ENCODE measurements around the gene PXDN.

DNA sequence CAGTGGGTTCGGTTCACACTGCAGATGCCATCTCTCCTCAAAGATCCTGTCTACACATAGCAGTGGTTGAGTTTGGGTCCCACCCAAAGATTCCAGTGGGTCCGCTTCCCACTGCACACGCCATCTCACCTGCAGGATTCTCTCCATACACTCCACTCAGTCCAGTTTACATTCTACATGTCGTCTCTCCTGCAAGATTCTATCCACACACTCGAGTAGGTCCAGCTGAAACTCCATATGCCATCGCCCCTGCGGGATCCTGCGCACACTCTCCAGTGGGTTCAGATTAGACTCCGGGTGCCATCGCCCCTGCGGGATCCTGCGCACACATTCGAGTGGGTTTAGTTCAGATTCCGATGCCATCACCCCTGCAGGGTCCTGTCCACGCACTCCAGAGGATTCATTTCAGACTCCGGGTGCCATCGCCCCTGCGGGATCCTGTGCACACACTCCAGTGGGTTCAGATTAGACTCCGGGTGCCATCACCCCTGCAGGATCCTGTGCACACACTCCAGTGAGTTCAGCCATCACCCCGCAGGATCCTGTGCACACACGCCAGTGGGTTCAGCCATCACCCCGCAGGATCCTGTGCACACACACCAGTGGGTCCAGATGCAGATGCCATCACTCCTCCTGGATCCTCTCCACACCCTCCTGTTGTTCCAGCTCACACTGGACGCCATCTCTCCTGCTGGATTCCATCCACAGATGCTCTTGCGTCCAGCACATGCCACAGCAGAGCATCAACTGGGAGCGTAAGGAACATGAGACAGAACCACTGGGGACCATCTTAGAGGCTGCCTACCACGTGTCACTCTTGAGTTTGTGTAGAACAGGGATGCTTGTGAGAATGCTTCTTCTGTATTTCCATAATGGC is 3.0 kb upstream of the PXDN start:
- no peak for TF ChIP-seq CTCF (IDR thresholded peaks at IDR 0.05; ENCODE audit: low read depth, low read length)
- no peak for TF ChIP-seq POLR2A (IDR thresholded peaks at IDR 0.05; ENCODE audit: extremely low read depth, insufficient read length)
- TF ChIP-seq MAX (IDR thresholded peaks at IDR 0.05; ENCODE audit: low read depth, low read length): no peak
